Middle frontal gyrus (tissue), 1 donor: ENCODE measurements around the gene TMEM132C.

Experiments
- DNase-seq: peaks from one replicate; pipeline ENCODE4 v3.0.0-alpha.2; 2015; ENCODE audit warnings: low spot score; ENCODE audit errors: extremely low spot score

TMEM132C gene

GRCh38 chr12:128606970-128607369 is 340.0 kb downstream of the TMEM132C start:
- DNase-seq, result no peak

DNA sequence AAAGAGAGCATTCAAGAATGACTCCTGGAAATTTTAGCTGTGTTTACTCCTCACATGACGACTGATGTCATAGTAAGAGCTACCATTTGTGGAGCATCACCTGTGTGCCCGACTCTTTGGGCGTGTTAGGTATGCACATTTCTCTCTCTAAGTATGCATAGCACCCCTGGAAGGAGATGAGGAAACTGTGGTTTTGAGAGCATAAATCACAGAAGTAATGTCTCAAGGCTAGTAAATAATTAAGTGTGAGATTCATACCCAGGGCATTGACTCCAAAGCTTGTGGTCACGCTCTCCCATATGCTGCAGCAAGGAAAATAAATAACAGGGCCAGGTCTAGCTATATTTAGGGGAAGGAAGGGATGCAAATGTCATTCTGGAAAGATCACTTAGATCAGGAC is 340.7 kb downstream of the TMEM132C start:
- no peak for DNase-seq

DNA sequence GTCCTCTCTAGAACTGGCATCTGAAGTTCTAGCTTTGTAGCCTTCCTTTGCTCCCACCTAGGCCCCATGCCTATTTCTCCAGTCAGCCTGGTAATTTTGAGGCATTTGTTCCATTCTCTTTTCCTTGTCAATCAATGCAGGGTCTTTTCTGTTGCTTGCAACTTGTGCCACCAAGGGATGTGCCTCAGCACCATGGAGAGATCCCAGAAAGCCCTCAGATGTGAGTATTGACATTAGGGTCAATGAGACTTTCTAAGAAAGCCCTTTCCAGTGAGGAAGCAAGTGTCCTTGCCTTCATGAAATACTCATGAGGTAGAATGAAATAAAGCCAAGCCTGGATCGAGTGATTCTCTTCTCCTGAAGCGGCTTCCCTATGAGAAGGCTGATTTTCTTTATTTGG is 342.9 kb downstream of the TMEM132C start:
- DNase-seq, result no peak

DNA sequence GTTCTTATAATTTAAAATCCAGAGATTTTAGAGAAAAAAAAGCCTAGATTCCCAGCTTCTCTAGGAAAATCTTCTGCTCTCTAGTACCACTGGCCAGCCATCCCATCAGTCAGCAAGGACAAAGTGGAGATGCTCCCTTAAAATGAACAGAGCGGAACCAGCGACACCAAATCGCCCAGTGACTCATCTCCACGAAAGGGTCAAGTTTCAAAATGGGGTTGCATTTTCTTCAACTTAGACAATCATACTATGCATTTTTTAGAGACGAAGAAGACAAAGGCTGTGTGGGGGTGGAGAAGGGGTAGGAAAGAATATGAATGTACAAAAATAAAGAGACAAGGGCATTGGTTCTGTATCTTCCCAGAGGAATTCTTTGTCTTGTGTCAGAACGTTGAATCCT is 344.8 kb downstream of the TMEM132C start:
- DNase-seq, result no peak

DNA sequence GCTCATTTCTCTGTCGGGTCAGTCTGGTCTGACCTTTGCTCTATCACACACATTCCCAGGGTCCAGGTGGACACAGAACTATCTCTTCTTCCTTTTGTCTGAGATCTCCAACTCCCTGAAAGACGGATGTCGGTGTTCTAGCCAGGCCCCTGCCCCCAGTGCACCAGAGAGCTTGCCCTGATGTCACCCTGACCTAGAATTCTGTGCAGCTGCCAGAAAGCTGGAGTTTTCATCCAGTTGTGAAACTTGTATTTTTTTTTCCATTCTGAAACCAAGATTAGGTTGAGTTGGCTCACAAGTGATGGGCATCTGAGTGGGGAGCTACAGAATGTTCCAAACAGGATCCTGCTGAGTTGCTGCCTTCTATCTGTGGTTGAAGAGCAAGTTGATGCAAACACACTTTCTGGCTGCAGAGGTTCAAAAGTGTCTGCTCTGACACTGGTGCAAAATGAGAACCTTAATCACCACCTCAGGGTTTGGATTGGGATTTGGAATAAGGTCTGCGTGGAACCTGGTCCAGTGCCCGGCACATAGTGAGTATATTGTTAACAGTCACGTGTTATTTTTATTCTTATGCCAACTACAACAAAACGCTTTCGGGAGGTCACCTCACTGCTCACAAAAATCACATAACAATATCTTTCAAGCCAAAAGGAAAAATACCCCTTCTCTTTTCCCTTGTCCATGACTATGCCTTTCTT is 345.3 kb downstream of the TMEM132C start:
- DNase-seq, result no peak

DNA sequence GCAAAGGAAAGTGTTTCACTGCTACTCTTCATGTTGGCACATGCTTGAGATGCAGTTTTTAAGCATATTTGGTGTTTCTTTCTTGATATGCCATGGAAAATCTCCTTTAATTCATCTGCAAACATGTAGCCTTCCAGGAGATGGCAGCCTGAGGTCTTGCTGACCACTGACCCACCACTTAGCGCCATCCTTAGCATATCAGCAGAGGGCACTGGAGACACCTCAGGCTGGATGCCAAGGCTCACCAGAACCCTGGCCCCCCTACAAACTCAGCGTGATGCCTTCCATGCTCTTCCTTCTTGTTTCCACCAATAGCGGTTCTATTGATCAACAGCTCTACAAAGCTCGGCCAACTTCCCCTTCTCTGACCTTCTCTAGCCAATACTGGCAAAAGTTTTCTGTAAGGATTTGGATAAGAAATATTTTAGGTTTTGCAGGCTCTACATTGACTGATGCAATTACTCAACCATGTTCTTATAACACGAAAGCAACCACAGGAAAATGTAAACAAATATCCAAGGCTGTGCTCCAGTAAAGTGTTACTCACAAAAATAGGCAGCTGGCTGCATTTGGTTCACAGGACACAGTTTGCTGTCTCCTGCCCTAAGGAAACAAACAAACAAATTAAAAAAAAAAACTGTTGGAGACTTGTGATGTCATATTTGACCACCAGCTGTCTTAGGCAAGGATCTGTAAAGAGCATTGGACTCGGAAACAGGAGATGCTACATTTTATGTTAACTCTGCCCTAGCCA is 347.0 kb downstream of the TMEM132C start:
- no peak for DNase-seq

DNA sequence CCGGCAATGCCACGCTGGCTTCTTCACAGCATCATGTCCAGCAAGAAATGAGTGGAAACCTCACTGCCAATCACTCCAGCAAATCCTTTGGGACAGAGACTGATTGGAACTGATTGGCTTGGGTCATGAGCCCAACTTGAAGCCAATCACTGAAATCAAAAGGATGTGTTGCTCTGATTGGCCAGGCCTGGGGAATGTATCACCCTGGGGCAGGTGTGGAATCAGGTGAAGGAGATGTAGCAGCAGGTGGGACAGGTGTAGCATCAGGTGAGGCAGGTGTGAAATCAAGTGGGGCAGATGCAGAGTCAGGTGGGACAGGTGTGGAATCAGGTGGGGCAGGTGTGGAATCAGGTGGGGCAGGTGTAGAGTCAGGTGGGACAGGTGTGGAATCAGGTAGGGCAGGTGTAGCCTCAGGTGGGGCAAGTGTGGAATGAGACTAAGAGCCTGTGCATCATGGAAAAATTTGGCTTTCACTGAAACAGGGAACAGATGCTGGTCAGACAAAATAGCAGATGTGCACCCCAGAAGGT is 350.4 kb downstream of the TMEM132C start:
- DNase-seq, result no peak

GRCh38 chr12:128619263-128619662 is 352.3 kb downstream of the TMEM132C start:
- no peak for DNase-seq

DNA sequence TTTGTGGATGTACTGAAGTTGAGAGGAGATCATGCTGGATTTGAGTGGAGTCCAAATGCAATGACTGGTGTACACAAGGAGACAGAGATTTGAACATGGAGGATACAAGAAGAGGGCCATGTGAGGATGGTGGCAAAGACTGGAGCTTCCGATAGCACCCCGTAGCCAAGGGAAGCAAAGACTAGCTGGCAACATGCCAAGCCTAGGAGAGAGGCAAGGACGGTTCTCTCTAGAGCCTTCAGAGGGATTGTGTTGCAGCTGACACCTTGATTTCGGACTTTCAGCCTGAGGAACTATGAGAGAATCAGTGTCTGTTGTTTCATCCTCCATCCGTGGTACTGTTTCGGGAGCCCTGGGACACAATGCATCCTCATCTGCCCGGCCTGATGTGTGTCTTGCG is 354.3 kb downstream of the TMEM132C start:
- DNase-seq, result no peak

GRCh38 chr12:128623748-128624147 is 356.8 kb downstream of the TMEM132C start:
- DNase-seq, result no peak

DNA sequence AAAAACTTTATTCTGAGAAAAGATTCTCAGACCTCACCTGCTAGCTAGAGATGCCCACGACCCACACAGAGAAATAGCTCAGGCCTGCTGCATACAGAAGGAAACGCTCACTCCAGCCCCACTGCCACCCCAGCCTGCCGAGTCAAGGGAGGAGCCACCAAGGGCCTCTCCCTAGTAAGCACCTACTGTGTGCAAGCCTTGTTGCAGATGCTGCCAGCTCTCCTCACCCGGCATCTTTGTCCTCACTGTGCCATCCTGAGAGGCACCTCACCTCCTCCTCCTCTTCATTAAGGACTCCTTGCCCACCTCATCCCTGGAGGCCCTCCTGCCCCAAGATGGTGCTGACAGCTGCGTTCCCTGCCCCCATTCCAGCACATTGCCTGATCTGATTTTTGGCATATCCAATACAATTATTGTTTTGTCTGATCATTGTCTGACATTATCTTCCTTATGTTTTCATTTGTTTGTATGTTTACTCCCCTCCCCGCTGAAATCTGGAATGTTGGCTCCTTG is 359.9 kb downstream of the TMEM132C start:
- DNase-seq, result no peak

GRCh38 chr12:128627659-128628058 is 360.7 kb downstream of the TMEM132C start:
- DNase-seq, result no peak

GRCh38 chr12:128629979-128630378 is 363.0 kb downstream of the TMEM132C start:
- no peak for DNase-seq

- no peak for DNase-seq
Observed at GRCh38 chr12:128637642-128638606, 371.0 kb downstream of the TMEM132C start.

DNA sequence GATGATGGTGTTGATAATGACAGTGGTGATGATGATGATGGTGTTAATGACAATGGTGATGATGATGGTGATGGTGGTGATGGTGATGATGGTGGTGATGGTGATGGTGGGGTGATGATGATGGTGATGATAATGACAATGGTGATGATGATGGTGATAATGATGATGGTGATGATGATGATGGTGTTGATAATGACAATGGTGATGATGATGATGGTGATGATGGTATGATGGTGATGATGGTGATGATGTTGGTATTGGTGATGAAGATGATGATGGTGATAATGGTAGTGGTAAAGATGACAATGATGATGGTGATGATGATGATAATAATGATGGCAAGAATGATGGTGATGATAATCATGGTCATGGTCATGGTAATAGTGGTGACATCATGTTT is 372.1 kb downstream of the TMEM132C start:
- no peak for DNase-seq

- DNase-seq, result no peak
Observed at GRCh38 chr12:128643155-128643554, 376.2 kb downstream of the TMEM132C start.

- DNase-seq, result no peak
Observed at GRCh38 chr12:128644664-128645296, 377.8 kb downstream of the TMEM132C start.

DNA sequence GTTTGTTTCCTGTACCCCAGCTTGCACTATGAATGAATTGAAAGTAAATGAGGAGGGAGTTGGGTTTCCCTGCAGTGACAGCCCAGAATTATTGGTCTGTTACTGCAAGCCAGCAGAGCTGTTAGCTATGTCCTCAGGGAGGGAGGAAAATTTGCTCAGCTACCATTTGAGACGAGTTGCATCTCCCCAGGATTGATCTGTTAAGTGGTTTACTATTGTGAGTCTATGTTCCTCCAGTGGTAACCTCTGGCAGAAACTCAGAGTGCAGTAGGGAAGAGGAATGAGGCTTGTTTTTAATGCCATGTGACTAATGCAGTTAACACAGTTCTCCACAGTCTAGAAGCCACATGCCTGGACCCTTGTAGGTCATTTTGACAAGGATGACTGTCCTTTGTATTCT is 382.9 kb downstream of the TMEM132C start:
- DNase-seq, result no peak

DNA sequence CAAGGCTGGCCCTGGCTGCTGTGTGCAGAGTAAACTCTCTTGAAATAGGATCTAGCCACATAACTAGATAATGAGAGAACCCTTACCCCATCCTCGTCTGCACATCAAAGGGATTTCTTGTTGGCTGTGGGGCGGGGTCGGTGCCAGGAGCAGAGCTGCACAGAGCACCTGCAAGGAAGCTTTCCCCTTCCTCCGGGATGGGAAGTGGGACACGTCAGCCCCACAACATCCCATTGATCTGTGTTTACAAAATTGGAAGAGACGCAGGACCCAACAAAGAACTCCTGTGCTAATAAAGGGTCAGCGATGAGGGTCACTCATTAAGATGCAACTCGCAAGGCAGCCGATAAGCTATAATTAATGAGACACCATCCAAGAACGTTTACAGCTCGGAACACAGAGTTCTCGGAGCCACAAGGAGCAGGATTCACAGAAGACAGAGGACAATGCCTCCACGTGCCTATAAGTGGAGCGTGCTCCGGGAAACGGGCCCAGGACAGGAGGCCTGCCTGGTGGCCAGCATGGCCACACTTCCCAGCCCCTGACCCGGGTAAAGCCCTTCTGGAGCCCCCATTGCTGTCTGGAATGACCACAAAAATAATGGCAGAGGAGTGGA is 385.3 kb downstream of the TMEM132C start:
- no peak for DNase-seq

GRCh38 chr12:128654468-128654867 is 387.5 kb downstream of the TMEM132C start:
- DNase-seq, result no peak
